H1 (cell line): ENCODE results near the gene TMUB1.

Experiments
- CTCF ChIP-seq, 3 experiments: IDR thresholded peaks; 1 replicate in 2 of 3; 2 replicates in 1 of 3; pipeline versions ENCODE4 v1.5.1 to v1.6.1; 2011; ENCODE audit warnings: low read length in 3 of 3, mild to moderate bottlenecking in 3 of 3, inconsistent platforms in 2 of 3, low read depth in 1 of 3, moderate library complexity in 1 of 3; ENCODE audit not compliant: insufficient read depth in 1 of 3; ENCODE audit errors: control extremely low read depth in 1 of 3
- EGR1 ChIP-seq: IDR thresholded peaks from 2 replicates; pipeline ENCODE4 v1.6.1; 2011; ENCODE audit warnings: low read depth, low read length, borderline replicate concordance
- POLR2AphosphoS5 ChIP-seq: IDR thresholded peaks from 2 replicates; pipeline ENCODE4 v1.6.1; 2011; ENCODE audit warnings: low read depth, low read length
- RBBP5 ChIP-seq: IDR thresholded peaks from 2 replicates; pipeline ENCODE4 v1.7.1; 2012; ENCODE audit warnings: low read depth, mild to moderate bottlenecking, inconsistent platforms, low read length, moderate library complexity, borderline replicate concordance
- SUZ12 ChIP-seq: fragments of 200-600 bp; sonication (generic); IDR thresholded peaks from 2 replicates; pipeline ENCODE4 v1.6.1; 2012; ENCODE audit warnings: mild to moderate bottlenecking, inconsistent platforms, low read length, moderate library complexity, mixed read lengths
- ZNF274 ChIP-seq: IDR thresholded peaks from 2 replicates; pipeline ENCODE4 v1.7.0; 2012; ENCODE audit warnings: low read length, borderline replicate concordance; ENCODE audit errors: extremely low read depth

GRCh38 chr7:151120896-151121295 lies 37.6 kb upstream of the TMUB1 start:
- TF ChIP-seq CTCF (IDR thresholded peaks at IDR 0.05; ENCODE audit: control extremely low read depth in 1 of 3, insufficient read depth in 1 of 3, low read depth in 1 of 3, low read length in 3 of 3) (no peak), RBBP5 (no peak), ZNF274 (no peak), POLR2AphosphoS5 (no peak), SUZ12 (no peak), EGR1 (no peak)
